Coronary artery (tissue), 2 donors: ENCODE data around the gene TUBB1.
A peak's percentile ranks its signal among the peaks of the same experiment; 100 is the strongest.
"Not testable (repeated sequence)": the region's sequence is repeated elsewhere in the genome, so short reads cannot be mapped to it uniquely, and the experiment has no call there.

Experiments used
- DNase-seq: peaks from one replicate; pipeline ENCODE4 v3.0.0-alpha.2; 2017; ENCODE audit warnings: low spot score
- H3K27ac ChIP-seq, 2 donors: fragments of 200-600 bp; sonication (generic); one replicate each; pipeline ENCODE4 v1.5.1; 2016 to 2019
- H3K4me3 ChIP-seq: fragments of 200-600 bp; sonication (generic); 2 replicates; pipeline ENCODE4 v1.5.1; 2016; ENCODE audit warnings: mild to moderate bottlenecking, moderate library complexity
- CTCF ChIP-seq: fragments of 200-600 bp; sonication (generic); IDR thresholded peaks from one replicate; pipeline ENCODE4 v1.5.1; 2019; ENCODE audit warnings: antibody characterized with exemption

The TUBB1 gene

GRCh38 chr20:59006864-59007664 is 12.2 kb upstream of the TUBB1 start, which contains the start of gene CTSZ:
TSS of gene CTSZ (minus strand) at chr20:59007254. CDS start at chr20:59007128, 126 bp downstream.
- TF ChIP-seq CTCF = no peak
- Histone ChIP-seq H3K27ac (peak within 1 kb of the TSS; percentile 83 to 93), H3K4me3 (peak within 1 kb of the TSS; percentile 89)
- DNase-seq = no peak

- no peak for DNase-seq
- Histone ChIP-seq H3K27ac (peak overlapping the region; percentile 83 to 93), H3K4me3 (peak overlapping the region; percentile 89)
- no peak for TF ChIP-seq CTCF
Observed at GRCh38 chr20:59007665-59008511, 11.3 kb upstream of the TUBB1 start.

GRCh38 chr20:59008715-59009336 is 10.4 kb upstream of the TUBB1 start:
- H3K4me3 ChIP-seq = no peak overlapping the region
- no peak for TF ChIP-seq CTCF
- DNase-seq = no peak
- H3K27ac ChIP-seq = peak overlapping the region; percentile 20 to 93

GRCh38 chr20:59010321-59010994 is 8.8 kb upstream of the TUBB1 start:
- no peak for DNase-seq
- H3K4me3 ChIP-seq = no peak overlapping the region
- peak overlapping the region in 1 of 2 donors; percentile 70 for H3K27ac ChIP-seq
- no peak for TF ChIP-seq CTCF

- H3K27ac ChIP-seq = peak overlapping the region; percentile 55 to 70
Observed at GRCh38 chr20:59010995-59011873, 8.0 kb upstream of the TUBB1 start.

GRCh38 chr20:59011874-59012157 is 7.4 kb upstream of the TUBB1 start:
- H3K4me3 ChIP-seq = not testable (repeated sequence)
- peak overlapping the region in 1 of 2 donors; percentile 70 for H3K27ac ChIP-seq

More at GRCh38 chr20:59010995-59011873, 8.0 kb upstream of the TUBB1 start:
- H3K4me3 ChIP-seq = peak overlapping the region; percentile 45
- no peak for DNase-seq
- TF ChIP-seq CTCF = no peak

More at GRCh38 chr20:59011874-59012157, 7.4 kb upstream of the TUBB1 start:
- DNase-seq = not testable (repeated sequence)
